ENCODE results near the gene SLC17A6.

SLC17A6 gene

DNA sequence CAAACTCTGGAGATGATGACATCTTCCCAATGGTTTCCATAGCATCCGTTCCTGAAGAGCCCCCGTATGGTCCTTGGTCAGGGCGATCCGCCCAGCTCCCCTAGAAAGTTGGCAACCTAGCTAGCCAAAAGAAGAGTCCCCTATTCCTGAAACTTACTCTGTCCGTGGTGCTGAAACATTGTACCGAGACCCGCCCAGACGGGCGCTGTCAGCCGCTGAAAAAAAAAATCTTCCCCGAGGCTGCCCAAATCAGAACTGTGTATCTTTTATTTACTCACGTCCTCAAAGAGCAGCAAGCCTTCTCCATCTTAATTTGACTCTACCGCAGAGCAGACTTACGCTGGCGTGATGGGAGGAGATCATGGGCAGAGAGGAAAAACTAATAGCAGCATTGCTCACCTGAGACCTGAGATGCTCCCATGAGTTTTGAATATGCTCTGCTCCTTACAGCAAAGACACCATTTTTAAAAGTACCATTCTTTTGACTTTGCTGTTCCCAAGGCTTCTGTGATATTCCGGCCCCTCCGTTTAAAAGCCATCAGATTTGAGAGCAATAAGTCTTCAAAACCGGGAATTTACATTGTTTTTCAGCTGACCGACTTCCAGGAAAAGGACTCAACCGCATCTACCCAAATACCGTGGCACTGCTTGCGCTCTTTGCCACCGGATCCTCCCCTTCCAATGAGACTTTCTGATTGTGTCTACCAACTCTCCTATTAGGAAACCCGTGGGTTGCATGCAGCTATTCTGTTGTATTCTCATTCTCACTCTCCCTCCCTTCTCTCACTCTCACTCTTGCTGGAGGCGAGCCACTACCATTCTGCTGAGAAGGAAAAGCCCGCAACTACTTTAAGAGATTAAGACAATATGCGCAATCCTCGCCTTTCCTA lies at the start of gene SLC17A6:
TSS of gene SLC17A6 (plus strand) at position 786 of the 890 bp plus-strand sequence. CDS start 153 bp downstream, outside the sequence.
- DNase-seq (ENCODE audit: low read depth in 4 of 4, low spot score in 1 of 4): no peak

DNA sequence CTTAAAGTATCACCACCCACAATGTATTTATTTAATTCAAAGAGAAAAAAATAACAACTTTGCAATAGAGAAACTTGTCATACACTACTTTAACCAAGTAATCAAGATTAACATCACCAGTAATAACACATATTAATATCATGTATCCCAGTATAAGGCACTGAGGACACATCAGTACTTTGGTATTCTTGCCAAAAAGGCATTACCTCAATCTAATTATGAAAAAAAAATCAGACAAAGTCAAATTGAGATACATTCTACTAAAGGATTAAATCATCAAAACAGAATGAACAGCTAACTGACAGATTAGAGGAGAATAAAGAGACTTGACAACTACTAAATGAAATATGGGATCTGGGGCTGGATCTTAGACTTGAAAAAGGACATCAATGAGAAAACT lies 35.8 kb upstream of the SLC17A6 start:
- no peak for DNase-seq (ENCODE audit: low read depth in 4 of 4, low spot score in 1 of 4)

DNA sequence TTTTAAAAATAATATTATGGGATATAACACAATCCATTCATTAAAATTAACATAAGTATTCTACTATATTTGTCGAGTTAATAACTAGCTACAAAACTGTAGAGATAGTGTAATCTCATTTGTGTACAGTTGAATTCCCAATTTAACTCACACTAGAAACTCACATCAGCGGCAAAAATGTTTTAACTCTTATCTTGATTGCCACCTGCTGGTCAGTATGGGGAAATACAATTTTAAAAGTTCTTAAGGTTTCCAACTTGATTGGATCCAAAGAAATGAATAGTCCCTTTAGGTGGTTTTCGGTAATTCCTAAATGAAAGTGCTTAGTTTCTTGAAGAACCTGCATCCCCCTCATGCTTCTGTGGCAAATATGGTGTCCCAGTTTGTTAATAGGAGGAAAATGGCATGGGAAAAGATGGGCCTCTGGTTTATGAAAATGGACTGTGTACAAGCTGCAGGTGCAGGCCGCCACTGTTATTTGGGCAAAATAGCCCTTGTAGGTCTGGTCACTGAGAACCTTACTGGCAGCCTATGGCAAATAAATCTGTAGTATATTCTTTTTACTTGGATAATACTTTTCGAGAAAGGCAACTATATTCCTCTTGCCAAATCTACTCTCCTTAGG lies 33.7 kb upstream of the SLC17A6 start:
- no peak for DNase-seq (ENCODE audit: low read depth in 4 of 4, low spot score in 1 of 4)

DNA sequence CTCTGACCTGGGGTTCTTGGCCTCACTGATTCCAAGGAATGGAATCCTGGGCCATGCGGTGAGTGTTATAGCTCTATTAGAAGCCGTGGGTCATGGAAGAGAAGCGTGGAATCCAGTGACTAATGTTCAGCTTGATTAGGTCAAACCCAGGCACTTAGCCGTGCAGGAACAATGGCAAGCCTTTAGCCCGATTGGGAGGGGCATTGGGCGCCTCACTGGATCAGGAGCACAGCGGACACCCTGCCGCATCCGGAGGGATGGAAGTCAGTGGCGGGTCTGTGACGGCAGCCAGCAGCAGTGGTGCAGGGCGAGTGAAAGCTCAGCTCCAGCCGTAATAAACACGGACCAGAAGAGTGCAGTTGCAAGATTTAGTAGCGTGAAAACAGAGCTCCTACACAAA lies 20.5 kb upstream of the SLC17A6 start:
- DNase-seq (ENCODE audit: low read depth in 4 of 4, low spot score in 1 of 4): no peak

DNA sequence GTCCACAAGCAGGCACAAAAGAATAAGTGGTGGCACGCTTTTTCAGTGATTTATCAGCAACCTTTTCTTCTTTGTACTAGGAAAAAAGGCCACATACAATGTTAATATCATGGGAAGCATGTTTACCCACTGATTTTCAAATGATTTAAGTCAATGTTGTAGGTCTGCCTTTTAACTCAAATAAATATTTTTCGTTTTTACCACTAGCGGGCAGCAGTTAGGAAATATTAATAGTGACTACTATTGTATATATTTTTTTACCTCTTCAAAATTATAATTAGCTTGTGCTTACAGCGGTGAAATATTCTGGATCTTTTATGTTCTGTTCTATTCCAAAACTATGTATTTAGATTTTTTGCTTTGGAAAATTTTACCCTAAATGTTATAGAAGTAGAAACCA lies 6.4 kb upstream of the SLC17A6 start:
- no peak for DNase-seq (ENCODE audit: low read depth in 4 of 4, low spot score in 1 of 4)

DNA sequence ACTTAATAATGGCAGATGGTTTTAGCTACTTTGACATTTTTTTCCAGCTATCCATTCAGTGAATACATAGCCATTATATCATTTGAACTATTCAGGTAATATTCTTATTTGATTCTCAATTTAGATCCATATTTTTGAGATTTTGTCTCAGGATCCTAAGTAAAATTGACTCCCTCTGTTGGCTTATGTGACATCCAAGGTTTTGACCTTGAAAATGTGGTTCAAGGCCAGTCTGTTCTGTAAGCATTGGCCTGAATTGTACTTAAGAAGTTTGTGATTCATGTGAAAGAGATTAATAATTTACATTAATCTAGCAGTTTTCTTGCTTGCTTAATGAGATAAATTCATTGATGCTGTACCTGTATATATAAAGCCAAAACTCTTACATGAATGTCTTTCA lies 1.6 kb upstream of the SLC17A6 start:
- no peak for DNase-seq (ENCODE audit: low read depth in 4 of 4, low spot score in 1 of 4)

DNA sequence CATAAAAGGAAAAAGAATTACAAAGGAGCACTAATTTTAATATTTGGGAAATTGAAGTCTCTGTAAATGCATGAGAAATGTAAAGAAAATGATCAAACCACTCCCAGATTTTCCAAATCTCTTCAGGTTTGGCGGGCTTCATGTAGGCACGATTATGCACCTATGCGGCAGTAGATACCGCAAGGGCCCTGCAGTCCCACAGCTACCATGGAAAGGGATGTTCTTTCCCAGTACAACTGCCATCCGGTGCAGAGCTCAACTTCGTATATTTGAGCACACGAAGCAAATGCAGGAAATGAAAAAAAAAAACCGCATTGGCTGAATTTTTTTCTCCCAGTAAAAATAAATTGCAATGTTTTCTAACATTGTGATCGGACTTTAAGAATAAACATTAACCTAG lies 1.4 kb downstream of the SLC17A6 start:
- DNase-seq (ENCODE audit: low read depth in 4 of 4, low spot score in 1 of 4): no peak

DNA sequence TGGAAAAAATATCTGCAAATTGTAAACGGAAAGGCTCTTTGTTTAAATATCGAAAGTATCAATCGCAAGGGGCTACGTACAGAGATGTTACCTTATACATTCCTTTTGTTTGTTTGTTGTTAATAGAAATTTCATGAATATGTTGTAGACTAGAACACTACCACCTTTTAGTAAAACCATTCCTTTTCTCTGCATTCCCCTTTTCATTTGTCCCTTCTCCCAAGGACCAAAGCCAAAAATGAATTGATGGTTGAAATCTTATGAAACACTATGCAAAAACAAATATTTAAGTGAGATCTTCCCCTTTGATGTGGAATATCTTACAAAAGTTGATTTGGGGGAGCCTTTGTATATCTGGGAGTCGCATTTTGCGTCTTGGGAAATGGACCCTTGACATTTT lies 2.1 kb downstream of the SLC17A6 start:
- no peak for DNase-seq (ENCODE audit: low read depth in 4 of 4, low spot score in 1 of 4)

DNA sequence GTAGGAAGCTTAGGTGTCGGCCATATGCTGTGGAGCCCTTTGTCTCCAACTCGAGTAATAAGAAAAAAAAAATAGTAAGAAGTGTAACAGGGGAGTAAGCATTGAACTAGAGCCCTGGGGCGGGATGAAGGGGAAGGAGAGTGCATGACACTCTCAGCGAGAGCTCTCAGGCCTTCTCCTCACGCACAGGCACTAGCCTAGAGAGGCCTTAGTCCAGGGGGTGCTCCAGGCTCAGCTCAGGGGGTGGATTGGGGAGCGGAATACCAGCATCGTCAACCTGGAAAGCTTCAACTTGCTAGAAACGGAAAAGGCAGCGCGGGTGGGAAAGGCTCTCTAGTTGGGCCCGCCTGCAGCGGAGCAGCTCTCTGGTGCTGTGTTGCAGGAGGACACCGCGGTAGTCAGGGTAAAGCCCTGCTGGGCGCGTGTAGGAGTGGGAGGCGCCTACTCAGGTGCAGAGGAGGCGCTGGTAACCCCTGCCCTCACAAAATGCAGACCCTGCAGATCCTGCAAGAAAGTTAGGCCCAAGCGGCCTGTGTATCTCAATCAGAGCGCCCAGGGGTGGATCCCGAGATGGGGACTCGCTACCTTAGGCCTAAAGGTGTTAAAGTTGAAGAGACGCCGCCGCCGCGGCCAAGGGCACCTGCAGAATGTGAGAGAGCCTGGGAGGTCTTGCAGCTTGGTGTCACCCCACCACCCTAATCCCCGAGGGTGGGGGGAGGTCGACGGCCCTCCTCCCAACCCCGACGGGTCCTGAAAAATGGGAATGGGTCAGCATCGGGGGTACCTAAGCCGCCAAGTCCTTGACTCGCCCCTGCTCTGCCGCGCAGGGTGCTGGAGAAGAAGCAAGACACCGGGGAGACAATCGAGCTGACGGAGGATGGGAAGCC lies 2.8 kb downstream of the SLC17A6 start:
- DNase-seq (ENCODE audit: low read depth in 4 of 4, low spot score in 1 of 4): no peak

DNA sequence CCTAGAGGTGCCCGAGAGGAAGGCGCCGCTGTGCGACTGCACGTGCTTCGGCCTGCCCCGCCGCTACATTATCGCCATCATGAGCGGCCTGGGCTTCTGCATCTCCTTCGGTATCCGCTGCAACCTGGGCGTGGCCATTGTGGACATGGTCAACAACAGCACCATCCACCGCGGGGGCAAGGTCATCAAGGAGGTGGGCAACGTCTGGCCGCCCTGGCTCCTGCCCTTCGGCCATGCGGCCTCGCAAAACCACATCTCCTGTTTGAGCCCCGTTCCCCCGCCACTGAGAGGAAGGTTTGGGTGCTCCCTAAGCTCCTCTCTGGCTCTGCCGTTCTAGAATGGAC lies 3.4 kb downstream of the SLC17A6 start:
- no peak for DNase-seq (ENCODE audit: low read depth in 4 of 4, low spot score in 1 of 4)

DNA sequence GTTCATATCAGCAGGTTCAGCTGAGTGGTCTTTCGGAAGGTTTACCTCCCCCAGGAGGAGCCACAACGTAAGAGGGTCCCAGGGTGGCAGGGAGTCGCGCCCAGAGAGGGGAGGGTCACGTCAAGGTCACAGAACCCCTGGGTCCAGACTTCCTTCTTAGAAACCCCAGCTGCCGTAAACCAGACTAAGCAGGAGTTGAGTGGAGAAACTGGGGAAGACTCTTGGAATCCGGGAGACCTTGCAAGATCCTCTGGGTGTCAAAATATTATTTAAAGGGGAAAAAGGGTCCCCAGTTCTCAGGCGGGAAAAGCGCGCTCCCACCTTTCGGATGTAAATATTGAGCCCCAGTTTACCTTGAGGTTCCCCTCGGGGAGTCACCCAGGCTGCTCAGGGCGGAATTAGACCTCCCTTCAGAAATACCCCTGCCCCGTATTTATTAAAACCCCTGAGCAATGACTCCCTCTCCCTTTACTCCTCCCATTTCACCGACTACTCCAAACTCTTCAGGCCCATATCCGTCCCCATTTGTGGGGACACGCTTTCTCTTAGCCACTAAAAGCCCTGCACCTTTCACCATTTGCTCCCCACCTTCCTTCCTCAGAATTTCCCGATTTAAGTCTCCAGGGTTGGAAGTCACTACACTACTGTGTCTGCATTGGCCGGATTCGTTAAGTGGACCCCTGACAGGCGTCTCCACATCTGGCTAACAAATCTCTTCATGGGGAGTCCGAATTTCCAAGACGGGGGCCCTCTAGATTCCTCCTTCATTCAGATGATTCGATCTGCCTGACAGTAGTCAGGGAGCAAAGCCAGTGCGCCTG lies 4.2 kb downstream of the SLC17A6 start:
- DNase-seq (ENCODE audit: low read depth in 4 of 4, low spot score in 1 of 4): no peak

DNA sequence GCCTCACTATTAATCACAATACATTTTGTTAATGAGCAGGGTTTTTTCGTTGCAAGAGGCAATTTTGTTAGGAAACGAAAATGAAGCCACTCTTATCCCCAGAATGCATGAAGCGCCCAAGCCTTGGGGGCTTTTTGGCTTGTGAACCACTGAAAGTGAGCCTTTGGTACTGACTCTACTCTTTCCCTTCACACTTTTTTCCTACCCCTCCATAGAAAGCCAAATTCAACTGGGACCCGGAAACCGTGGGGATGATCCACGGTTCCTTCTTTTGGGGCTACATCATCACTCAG lies 4.8 kb downstream of the SLC17A6 start:
- no peak for DNase-seq (ENCODE audit: low read depth in 4 of 4, low spot score in 1 of 4)

DNA sequence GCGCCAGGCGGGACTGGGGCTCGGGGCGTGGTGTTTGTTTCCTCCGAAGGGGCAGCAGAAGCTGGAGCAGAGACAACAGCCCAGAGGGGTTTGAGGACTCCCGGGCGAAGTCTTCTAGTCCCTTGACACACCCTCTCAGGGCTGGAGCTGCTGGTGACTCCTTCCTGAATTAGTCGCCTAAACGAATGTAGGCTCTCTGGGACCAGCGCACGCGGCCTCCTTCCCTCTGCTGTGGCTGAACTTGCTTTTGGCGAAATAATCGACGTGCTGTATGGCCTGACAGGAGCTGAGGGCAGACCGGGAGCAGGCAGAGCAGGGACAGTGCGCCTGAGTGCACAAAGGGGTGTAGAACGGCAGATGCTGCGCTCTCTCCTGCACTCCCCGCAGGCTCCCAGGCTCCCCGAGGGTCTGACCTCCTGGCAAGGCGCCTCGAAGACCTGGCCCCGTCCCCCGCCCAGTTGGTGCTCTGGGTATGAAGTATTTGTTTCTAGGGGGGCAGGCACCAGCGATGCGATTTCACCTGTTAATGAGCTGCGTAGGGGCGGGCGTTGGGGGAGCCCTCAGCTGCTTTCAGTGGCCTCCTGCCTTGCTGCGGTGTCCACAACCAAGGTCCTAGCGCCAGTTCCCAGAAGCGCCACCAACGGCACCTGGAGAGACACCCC lies 5.3 kb downstream of the SLC17A6 start:
- DNase-seq (ENCODE audit: low read depth in 4 of 4, low spot score in 1 of 4): no peak

DNA sequence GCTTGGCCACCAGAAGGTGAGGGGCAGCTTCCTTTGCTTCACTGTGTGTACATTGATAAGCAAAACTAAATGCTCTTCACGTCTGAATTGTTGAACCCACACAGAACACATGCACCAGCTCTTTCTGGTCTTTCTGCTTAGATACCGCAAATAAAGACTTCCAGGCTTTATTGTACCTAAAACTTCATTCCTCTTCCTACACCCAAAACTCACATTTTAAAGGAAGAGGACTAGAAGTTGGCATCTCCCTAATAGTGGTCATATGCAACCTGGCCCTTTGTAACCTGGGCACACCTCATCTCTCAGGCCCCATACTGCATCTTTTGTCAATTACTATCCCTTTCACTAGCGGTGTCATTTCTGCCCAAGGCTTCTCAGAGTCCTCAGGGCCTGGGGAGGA lies 5.9 kb downstream of the SLC17A6 start:
- DNase-seq (ENCODE audit: low read depth in 4 of 4, low spot score in 1 of 4): no peak

DNA sequence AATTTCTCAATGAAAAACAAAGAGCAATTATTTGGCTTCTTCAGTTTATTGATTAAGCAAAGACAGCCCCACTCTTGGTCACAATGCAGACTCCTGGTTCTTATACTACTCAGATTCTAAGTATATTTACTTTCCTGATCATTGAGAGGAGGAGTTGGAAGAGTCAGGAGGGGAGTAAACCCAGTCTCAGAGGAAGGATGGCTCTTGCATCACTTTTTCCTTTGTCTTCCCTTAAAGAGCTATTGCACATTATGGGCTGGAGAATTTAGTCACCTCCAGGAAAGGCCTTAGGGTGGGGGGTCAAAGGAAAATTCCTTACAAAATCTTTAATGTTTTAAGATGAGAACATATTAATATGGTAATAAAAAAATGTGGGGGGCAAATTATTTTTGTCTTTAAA lies 8.1 kb downstream of the SLC17A6 start:
- no peak for DNase-seq (ENCODE audit: low read depth in 4 of 4, low spot score in 1 of 4)

DNA sequence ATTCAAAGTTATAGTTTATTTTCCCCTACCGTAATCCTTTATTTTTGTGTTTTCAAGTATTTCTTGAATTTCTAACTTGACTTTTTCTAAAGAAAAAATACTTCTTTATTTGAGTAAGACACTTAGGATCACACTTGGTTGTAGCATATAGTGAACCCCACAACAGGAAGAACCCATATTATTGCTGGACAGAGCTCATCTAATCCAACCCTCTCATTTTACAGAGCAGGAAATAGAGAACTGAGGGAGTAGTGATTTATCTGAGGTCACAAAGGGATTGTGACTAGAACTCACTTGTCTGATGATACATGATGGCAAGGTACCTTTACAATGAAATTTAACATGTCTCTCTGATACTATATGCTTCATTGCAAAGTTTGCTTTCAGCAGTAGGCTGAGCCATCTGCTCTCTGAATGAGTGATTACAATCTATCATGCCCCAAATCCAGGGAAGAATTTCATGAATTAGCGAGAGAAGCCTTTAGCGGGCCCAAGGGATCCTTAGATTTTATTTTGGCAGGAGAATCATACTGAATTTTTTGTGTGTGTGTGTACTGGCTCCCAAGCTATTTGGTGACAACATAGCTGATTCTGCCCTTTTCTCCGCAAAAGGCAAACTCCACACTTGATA lies 9.8 kb downstream of the SLC17A6 start:
- DNase-seq (ENCODE audit: low read depth in 4 of 4, low spot score in 1 of 4): no peak

DNA sequence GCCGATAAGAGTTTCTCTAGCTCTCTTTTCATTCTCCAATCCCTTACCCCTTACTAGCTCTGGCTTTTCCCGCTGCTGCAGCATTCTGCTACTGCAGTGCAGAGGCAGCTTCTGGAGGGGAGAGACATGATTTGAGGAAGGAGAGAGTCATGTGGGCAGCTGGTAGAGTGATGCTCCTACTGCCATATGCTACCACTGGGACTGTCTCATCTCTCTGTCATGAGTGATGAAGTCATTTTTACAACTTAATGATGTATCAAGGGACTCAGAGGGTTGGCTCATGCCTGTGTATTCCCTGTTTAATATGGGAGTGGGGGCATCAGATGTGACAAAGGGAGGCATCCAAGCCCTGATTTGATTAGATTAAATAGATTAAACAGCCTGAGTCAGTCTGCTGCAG lies 11.3 kb downstream of the SLC17A6 start:
- no peak for DNase-seq (ENCODE audit: low read depth in 4 of 4, low spot score in 1 of 4)

DNA sequence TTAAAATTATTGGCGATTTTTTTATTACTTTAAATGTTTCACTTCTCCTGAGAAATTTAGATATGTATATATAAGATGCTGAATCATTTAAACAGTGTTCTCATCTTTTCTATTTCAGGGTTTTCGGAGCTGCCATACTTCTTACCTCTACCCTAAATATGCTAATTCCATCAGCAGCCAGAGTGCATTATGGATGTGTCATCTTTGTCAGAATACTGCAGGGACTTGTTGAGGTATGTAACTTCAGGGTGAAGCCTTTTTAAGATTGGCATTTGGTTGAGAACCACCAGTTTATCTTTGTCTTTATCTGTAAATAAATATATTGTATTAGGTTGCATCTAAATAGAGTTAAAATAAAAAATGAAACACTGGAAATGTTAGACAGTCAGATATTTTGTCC lies 21.1 kb downstream of the SLC17A6 start:
- no peak for DNase-seq (ENCODE audit: low read depth in 4 of 4, low spot score in 1 of 4)

DNA sequence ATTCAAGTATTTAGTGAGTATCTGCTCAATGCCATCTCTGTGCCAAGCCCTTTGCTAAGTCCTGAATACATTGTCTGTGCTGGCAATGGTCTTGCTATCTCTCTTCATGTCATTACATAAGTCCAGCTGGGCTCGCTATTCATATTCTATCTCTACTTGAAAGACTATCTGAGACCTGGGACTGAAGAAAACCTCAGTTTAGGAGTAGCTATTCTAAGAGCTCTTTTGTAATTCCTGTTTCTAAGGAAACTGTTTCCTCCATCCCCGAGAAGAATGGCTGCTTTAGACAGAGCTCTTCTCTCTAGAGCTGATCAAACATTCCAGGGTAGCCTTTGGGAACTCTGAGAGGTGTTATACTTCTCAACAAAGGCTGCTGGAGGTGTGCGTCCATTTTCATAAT lies 33.0 kb downstream of the SLC17A6 start:
- no peak for DNase-seq (ENCODE audit: low read depth in 4 of 4, low spot score in 1 of 4)

DNA sequence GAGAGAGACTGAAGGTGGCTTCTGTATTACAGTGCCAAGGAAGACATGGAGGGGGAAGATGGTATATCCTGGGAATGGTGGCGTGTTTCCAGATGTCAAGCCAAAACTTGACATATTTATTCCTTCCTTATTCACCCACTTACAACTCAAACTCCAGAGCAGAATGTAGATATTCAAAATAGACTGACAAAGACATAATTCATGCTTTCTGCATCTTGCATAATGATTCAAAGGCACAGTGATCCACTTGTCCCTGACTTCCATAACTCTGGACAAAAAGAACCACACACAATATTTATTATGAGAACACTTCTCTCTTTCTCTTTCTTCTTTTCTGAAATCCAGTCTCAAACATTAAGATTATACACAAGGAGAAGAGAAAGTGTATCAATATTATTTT lies 48.9 kb downstream of the SLC17A6 start:
- DNase-seq (ENCODE audit: low read depth in 4 of 4, low spot score in 1 of 4): no peak
